Astrocyte (in vitro differentiated cells and primary cell): ENCODE measurements around the gene GRIK3.

Source experiments
- EZH2 ChIP-seq: IDR thresholded peaks from 2 replicates; pipeline ENCODE4 v1.6.1; 2012; ENCODE audit warnings: mild to moderate bottlenecking, low read length, inconsistent platforms; ENCODE audit not compliant: insufficient read depth
- TF ChIP-seq, protein P1 (sequence below): IDR thresholded peaks from 2 replicates; pipeline ENCODE4 v1.5.1; 2011; ENCODE audit warnings: low read depth, mild to moderate bottlenecking, inconsistent platforms, low read length, moderate library complexity; ENCODE audit not compliant: insufficient read depth

DNA sequence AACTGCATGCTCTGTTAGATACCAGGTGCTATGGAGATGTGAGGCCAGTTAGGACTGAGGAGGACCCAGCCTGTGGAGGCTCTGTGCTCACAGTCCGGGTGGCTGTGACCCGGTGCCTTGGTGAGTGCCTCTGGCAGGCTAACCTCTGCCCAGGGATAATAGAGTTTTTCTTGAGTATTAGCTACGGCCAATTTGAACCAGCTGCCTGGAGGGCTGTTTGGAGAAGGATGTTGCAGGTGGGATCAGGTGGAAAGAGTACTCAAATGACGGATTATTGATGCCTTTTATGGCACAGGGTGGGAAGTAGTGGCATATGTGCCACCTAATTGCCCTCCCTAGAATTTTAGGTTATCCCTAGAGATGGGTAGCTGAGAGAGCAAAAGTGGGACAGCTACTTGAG, 182.7 kb downstream of the GRIK3 start:
- TF ChIP-seq, protein P1, sequence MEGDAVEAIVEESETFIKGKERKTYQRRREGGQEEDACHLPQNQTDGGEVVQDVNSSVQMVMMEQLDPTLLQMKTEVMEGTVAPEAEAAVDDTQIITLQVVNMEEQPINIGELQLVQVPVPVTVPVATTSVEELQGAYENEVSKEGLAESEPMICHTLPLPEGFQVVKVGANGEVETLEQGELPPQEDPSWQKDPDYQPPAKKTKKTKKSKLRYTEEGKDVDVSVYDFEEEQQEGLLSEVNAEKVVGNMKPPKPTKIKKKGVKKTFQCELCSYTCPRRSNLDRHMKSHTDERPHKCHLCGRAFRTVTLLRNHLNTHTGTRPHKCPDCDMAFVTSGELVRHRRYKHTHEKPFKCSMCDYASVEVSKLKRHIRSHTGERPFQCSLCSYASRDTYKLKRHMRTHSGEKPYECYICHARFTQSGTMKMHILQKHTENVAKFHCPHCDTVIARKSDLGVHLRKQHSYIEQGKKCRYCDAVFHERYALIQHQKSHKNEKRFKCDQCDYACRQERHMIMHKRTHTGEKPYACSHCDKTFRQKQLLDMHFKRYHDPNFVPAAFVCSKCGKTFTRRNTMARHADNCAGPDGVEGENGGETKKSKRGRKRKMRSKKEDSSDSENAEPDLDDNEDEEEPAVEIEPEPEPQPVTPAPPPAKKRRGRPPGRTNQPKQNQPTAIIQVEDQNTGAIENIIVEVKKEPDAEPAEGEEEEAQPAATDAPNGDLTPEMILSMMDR, result no peak
- no peak for TF ChIP-seq EZH2
